HEK293 (cell line): ENCODE measurements around the gene MACF1.

Source experiments
- REPIN1 ChIP-seq: fragments of 450-650 bp; formaldehyde crosslinking; IDR thresholded peaks from 2 replicates; pipeline ENCODE4 v1.5.1; 2017; ENCODE audit warnings: missing biosample characterization, missing genetic modification characterization, low read depth
- TRIM28 ChIP-seq: IDR thresholded peaks from 2 replicates; pipeline ENCODE4 v1.6.1; 2011; ENCODE audit warnings: low read length, control low read depth, borderline replicate concordance
- ZBTB8A ChIP-seq: fragments of 450-650 bp; formaldehyde crosslinking; IDR thresholded peaks from 2 replicates; pipeline ENCODE4 v1.5.1; 2016; ENCODE audit warnings: missing biosample characterization, missing genetic modification characterization
- ZNF549 ChIP-seq: fragments of 450-650 bp; IDR thresholded peaks from 2 replicates; pipeline ENCODE4 v1.5.1; 2018; ENCODE audit warnings: missing biosample characterization, missing genetic modification characterization, mild to moderate bottlenecking, inconsistent platforms, moderate library complexity
- ZSCAN30 ChIP-seq: fragments of 450-650 bp; IDR thresholded peaks from 2 replicates; pipeline ENCODE4 v1.5.1; 2018; ENCODE audit warnings: missing biosample characterization, mild to moderate bottlenecking, missing genetic modification characterization, moderate library complexity
- TF ChIP-seq, protein P1 (sequence below): fragments of 450-650 bp; formaldehyde crosslinking; IDR thresholded peaks from 2 replicates; pipeline ENCODE4 v1.5.1; 2016; ENCODE audit warnings: missing biosample characterization, missing genetic modification characterization
- TF ChIP-seq, protein P2 (sequence below): fragments of 450-650 bp; formaldehyde crosslinking; IDR thresholded peaks from 2 replicates; pipeline ENCODE4 v1.5.1; 2016; ENCODE audit warnings: missing biosample characterization, missing genetic modification characterization
- TF ChIP-seq, protein P3 (sequence below): fragments of 450-650 bp; IDR thresholded peaks from 2 replicates; pipeline ENCODE4 v1.5.1; 2018; ENCODE audit warnings: missing biosample characterization, mild to moderate bottlenecking, missing genetic modification characterization
- TF ChIP-seq, protein P4 (sequence below): fragments of 450-650 bp; formaldehyde crosslinking; IDR thresholded peaks from 2 replicates; pipeline ENCODE4 v1.5.1; 2017; ENCODE audit warnings: missing biosample characterization, missing genetic modification characterization

DNA sequence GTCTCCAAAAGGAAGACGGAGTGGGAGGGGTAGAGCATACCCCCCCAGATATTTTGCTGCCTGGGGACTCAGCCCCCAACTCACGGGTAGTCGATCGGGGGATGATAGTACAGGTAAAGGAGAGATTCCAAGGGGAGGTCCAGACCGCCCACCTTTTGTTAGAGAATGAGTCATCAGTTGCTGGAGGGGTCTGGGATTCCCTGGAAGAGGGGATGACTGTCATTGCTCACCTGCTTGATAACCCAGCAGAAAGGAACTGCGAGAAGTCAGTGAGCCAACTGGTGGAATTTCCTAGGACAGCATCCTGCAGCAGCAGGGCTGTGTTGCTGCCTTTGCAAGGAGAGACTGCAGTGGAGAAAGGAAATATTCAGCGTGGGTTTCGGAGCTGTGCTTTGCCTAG, 64.4 kb downstream of the MACF1 start:
- TF ChIP-seq, protein P1, sequence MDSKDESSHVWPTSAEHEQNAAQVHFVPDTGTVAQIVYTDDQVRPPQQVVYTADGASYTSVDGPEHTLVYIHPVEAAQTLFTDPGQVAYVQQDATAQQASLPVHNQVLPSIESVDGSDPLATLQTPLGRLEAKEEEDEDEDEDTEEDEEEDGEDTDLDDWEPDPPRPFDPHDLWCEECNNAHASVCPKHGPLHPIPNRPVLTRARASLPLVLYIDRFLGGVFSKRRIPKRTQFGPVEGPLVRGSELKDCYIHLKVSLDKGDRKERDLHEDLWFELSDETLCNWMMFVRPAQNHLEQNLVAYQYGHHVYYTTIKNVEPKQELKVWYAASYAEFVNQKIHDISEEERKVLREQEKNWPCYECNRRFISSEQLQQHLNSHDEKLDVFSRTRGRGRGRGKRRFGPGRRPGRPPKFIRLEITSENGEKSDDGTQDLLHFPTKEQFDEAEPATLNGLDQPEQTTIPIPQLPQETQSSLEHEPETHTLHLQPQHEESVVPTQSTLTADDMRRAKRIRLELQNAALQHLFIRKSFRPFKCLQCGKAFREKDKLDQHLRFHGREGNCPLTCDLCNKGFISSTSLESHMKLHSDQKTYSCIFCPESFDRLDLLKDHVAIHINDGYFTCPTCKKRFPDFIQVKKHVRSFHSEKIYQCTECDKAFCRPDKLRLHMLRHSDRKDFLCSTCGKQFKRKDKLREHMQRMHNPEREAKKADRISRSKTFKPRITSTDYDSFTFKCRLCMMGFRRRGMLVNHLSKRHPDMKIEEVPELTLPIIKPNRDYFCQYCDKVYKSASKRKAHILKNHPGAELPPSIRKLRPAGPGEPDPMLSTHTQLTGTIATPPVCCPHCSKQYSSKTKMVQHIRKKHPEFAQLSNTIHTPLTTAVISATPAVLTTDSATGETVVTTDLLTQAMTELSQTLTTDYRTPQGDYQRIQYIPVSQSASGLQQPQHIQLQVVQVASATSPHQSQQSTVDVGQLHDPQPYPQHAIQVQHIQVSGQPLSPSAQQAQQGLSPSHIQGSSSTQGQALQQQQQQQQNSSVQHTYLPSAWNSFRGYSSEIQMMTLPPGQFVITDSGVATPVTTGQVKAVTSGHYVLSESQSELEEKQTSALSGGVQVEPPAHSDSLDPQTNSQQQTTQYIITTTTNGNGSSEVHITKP = no peak
- TF ChIP-seq ZNF549 (tag by site-specific recombination) (no peak), TRIM28 (no peak), ZBTB8A (tag by site-specific recombination) (no peak), REPIN1 (no peak), ZSCAN30 (tag by site-specific recombination) (no peak)
- TF ChIP-seq, protein P2, sequence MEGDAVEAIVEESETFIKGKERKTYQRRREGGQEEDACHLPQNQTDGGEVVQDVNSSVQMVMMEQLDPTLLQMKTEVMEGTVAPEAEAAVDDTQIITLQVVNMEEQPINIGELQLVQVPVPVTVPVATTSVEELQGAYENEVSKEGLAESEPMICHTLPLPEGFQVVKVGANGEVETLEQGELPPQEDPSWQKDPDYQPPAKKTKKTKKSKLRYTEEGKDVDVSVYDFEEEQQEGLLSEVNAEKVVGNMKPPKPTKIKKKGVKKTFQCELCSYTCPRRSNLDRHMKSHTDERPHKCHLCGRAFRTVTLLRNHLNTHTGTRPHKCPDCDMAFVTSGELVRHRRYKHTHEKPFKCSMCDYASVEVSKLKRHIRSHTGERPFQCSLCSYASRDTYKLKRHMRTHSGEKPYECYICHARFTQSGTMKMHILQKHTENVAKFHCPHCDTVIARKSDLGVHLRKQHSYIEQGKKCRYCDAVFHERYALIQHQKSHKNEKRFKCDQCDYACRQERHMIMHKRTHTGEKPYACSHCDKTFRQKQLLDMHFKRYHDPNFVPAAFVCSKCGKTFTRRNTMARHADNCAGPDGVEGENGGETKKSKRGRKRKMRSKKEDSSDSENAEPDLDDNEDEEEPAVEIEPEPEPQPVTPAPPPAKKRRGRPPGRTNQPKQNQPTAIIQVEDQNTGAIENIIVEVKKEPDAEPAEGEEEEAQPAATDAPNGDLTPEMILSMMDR (tag by site-specific recombination) = no peak
- TF ChIP-seq, protein P3, sequence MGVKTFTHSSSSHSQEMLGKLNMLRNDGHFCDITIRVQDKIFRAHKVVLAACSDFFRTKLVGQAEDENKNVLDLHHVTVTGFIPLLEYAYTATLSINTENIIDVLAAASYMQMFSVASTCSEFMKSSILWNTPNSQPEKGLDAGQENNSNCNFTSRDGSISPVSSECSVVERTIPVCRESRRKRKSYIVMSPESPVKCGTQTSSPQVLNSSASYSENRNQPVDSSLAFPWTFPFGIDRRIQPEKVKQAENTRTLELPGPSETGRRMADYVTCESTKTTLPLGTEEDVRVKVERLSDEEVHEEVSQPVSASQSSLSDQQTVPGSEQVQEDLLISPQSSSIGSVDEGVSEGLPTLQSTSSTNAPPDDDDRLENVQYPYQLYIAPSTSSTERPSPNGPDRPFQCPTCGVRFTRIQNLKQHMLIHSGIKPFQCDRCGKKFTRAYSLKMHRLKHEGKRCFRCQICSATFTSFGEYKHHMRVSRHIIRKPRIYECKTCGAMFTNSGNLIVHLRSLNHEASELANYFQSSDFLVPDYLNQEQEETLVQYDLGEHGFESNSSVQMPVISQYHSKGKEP (tag by site-specific recombination) = no peak
- TF ChIP-seq, protein P4, sequence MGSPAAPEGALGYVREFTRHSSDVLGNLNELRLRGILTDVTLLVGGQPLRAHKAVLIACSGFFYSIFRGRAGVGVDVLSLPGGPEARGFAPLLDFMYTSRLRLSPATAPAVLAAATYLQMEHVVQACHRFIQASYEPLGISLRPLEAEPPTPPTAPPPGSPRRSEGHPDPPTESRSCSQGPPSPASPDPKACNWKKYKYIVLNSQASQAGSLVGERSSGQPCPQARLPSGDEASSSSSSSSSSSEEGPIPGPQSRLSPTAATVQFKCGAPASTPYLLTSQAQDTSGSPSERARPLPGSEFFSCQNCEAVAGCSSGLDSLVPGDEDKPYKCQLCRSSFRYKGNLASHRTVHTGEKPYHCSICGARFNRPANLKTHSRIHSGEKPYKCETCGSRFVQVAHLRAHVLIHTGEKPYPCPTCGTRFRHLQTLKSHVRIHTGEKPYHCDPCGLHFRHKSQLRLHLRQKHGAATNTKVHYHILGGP (tag by site-specific recombination) = no peak
